Stomach (tissue), 9 donors: ENCODE measurements around the gene NPAS1. TPM values are rescaled to one million over a fixed set of nuclear protein-coding genes. Genes with fewer than 3 reads are reported as not detected.

Experiments
- DNase-seq, 2 donors: peaks; one replicate each; pipeline versions ENCODE4 v3.0.0 to v3.0.0-alpha.2; 2013 to 2019
- H3K27ac ChIP-seq, 5 donors: fragments of 200-600 bp in 4 of 5; sonication (generic) in 4 of 5; one replicate each; pipeline ENCODE4 v1.5.1; 2013 to 2019; ENCODE audit warnings: mild to moderate bottlenecking in 1 of 5, moderate library complexity in 1 of 5
- H3K27me3 ChIP-seq, 3 donors: fragments of 200-600 bp; sonication (generic); one replicate each; pipeline ENCODE4 v1.5.1; 2017 to 2019; ENCODE audit warnings: mixed run types in 1 of 3
- H3K36me3 ChIP-seq, 4 donors: fragments of 200-600 bp; sonication (generic); 1 replicate in 3 of 4; 2 replicates in 1 of 4; pipeline ENCODE4 v1.5.1; 2016 to 2019
- H3K4me1 ChIP-seq, 4 donors: fragments of 200-600 bp; sonication (generic); one replicate each; pipeline ENCODE4 v1.5.1; 2016 to 2019
- H3K4me3 ChIP-seq, 4 donors: fragments of 200-600 bp; sonication (generic) in 3 of 4; one replicate each; pipeline ENCODE4 v1.5.1; 2016 to 2019; ENCODE audit warnings: mild to moderate bottlenecking in 1 of 4
- H3K9me3 ChIP-seq, 4 donors: fragments of 200-600 bp; sonication (generic); one replicate each; pipeline ENCODE4 v1.5.1; 2016 to 2019
- CTCF ChIP-seq, 7 experiments: fragments of 450-650 bp in 4 of 7; fragments of 200-600 bp in 3 of 7; sonication (generic) in 3 of 7; IDR thresholded peaks; one replicate each; pipeline ENCODE4 v1.5.1; 2016 to 2019; ENCODE audit warnings: antibody characterized with exemption in 7 of 7, control low read depth in 2 of 7, mild to moderate bottlenecking in 1 of 7
- EP300 ChIP-seq: sonication (generic); formaldehyde crosslinking; IDR thresholded peaks from one replicate; pipeline ENCODE4 v1.6.1; 2017; ENCODE audit warnings: antibody characterized with exemption
- POLR2A ChIP-seq, 4 donors: fragments of 450-650 bp; IDR thresholded peaks; one replicate each; pipeline ENCODE4 v1.6.1; 2016; ENCODE audit warnings: antibody characterized with exemption in 4 of 4, control low read depth in 2 of 4, mild to moderate bottlenecking in 1 of 4, moderate library complexity in 1 of 4
- POLR2AphosphoS5 ChIP-seq, 3 donors: sonication (generic); formaldehyde crosslinking; IDR thresholded peaks; one replicate each; pipeline ENCODE4 v1.6.1; 2016; ENCODE audit warnings: antibody characterized with exemption in 3 of 3
- WGBS, 5 donors: extraction: QIAGEN DNeasy Blood & Tissue Kit in 3 of 5; methylation state at CpG; one replicate each; pipeline versions ENCODE4 v1.1.5 to v1.1.7; 2013 to 2018; 5-methylcytosine and 5-hydroxymethylcytosine counted together
- intact Hi-C: fragments of 100-400 bp; cut with DNase I; formaldehyde crosslinking; loops from one replicate; pipeline ENCODE4 v1.15.1; 2023; ENCODE audit warnings: low total_unique reads
- polyA plus RNA-seq, 3 donors: library from polyadenylated mRNA; stranded (reverse); fragments of 200-250 nt; gene quantifications; one replicate each; pipeline ENCODE4 v1.2.3, GENCODE V29; 2013
- total RNA-seq, 5 donors: library from RNA; depleted of rRNA; stranded (reverse); fragments of >200 nt; gene quantifications; one replicate each; pipeline versions ENCODE4 v1.1.0 to v1.2.3, GENCODE V29; 2014 to 2016
- donor health status: healthy with polysubstance abuse.
- donor health status: Bipolar disorder and iron deficiency.
- donor health status: healthy.

NPAS1 gene
- total and polyA plus RNA-seq, 8 donors: 0.72 to 8.9 (median 1.1) TPM; not detected in 3

- DNase-seq: no peak
- 41 to 57% (median 47%) methylated on average over 13 of the region's 13 CpGs for WGBS, 5 donors
- H3K27ac ChIP-seq: no peak overlapping the region
- peaks cover 22 to 56% (median 52%) of the 10 kb centered on the region in 3 donors for H3K27me3 ChIP-seq
- H3K9me3 ChIP-seq: no peaks in the 10 kb centered on the region
- intact Hi-C loops: no loop called here
- H3K4me1 ChIP-seq: peaks cover 24 to 39% (median 32%) of the 10 kb centered on the region in 4 donors
- H3K36me3 ChIP-seq: no peaks in the 10 kb centered on the region
- H3K4me3 ChIP-seq: no peak overlapping the region
- TF ChIP-seq EP300: no peak
- TF ChIP-seq POLR2A (IDR thresholded peaks at IDR 0.05): no peak
- TF ChIP-seq POLR2AphosphoS5 (IDR thresholded peaks at IDR 0.05): no peak
- TF ChIP-seq CTCF (IDR thresholded peaks at IDR 0.05): no peak
Measured at GRCh38 chr19:47018923-47019322, 714 bp upstream of the NPAS1 start.

DNA sequence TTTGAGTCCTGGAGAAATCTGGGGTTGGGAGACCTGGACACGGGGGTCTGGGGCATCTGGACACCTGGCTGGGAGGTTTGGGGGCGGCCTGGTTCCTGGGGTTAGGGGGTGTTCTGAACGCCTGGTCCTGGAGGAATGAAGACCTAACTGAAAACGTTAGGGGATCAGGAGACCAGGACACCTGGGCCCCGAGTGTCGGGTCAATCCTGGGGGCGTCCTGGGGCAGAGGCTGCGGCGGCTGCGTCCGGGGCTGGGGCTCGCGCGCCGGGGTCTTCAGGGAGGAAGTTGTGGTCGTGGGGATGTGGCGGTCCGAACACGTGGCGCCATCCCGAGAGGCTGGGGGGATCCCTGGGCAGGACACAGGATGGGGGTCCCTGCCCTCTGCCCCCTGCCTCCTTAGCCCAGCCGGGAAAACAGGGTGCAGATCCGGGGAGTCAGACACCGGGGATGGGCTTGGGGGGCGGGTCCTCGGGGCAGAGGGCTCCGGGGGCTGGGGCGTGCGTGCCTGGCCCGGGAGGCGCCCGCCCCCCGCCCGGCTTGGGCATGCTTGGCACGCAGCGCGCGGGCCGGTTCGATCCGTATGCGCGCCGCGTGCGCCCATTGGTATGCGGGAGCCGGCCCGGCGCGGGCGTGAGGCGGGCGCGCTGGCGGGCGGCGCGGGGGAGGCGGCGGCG, 632 bp downstream of the NPAS1 start:
- no peak for TF ChIP-seq CTCF (IDR thresholded peaks at IDR 0.05)
- no peak for TF ChIP-seq EP300
- no peak for TF ChIP-seq POLR2A (IDR thresholded peaks at IDR 0.05)
- TF ChIP-seq POLR2AphosphoS5 (IDR thresholded peaks at IDR 0.05): no peak
- H3K27me3 ChIP-seq: peaks cover 22 to 69% (median 59%) of the 10 kb centered on the region in 3 donors
- peaks cover 24 to 39% (median 32%) of the 10 kb centered on the region in 4 donors for H3K4me1 ChIP-seq
- H3K36me3 ChIP-seq: no peaks in the 10 kb centered on the region
- H3K4me3 ChIP-seq: peak overlapping the region; percentile 3 to 41 (median 24)
- DNase-seq: no peak
- intact Hi-C loops: no loop called here
- no peak overlapping the region for H3K27ac ChIP-seq
- H3K9me3 ChIP-seq: no peaks in the 10 kb centered on the region
- WGBS, 5 donors: 1 to 4% (median 1%) methylated on average over 17 to 62 of the region's 62 CpGs

DNA sequence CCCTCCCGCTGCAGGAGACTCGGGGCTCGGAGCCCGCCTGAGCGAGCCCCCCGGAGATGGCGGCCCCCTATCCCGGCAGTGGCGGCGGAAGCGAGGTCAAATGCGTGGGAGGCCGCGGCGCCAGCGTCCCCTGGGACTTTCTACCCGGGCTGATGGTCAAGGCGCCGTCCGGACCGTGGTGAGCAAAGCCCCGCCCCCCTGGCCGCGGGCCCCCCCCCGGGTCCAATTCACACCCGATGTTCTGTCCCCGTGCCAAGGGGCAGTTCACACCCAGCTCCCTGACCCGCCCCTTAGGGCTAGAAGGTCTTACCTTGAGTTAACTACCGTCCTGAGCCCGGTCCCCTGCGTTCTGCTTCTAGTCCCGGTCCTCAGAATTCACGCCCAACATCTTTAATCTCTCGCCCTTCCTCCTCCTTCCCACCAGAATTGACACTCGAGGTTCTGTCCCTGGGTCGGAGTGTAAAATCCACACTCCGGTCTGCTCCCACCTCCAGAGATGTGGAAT, 1.4 kb downstream of the NPAS1 start:
- WGBS, 5 donors: 1 to 3% (median 2%) methylated on average over 10 to 37 of the region's 37 CpGs; no CpG with 5 or more reads in 1 of the 5 donors
- intact Hi-C loops: no loop called here
- H3K4me3 ChIP-seq: peak overlapping the region in 3 of 4 donors; percentile 29 to 41 (median 35)

More for the DNA sequence above, 1.4 kb downstream of the NPAS1 start:
- TF ChIP-seq CTCF (IDR thresholded peaks at IDR 0.05) (no peak), POLR2AphosphoS5 (IDR thresholded peaks at IDR 0.05) (no peak), EP300 (no peak), POLR2A (IDR thresholded peaks at IDR 0.05) (no peak)
- no peak overlapping the region for H3K27ac ChIP-seq
- no peaks in the 10 kb centered on the region for H3K36me3 ChIP-seq
- peaks cover 24 to 39% (median 32%) of the 10 kb centered on the region in 4 donors for H3K4me1 ChIP-seq
- no peak for DNase-seq
- no peaks in the 10 kb centered on the region for H3K9me3 ChIP-seq
- peaks cover 22 to 77% (median 67%) of the 10 kb centered on the region in 3 donors for H3K27me3 ChIP-seq
